Nephron progenitor cell (in vitro differentiated cells): Measurements from ENCODE around the gene PSMA7.

Experiments
- DNase-seq: peaks from one replicate; pipeline ENCODE4 v3.0.0; 2021
- H3K27ac Mint-ChIP-seq: 2 replicates; pipeline ENCODE4 v1.8.0; 2021; ENCODE audit warnings: mild to moderate bottlenecking, moderate library complexity, mixed read lengths
- H3K27me3 Mint-ChIP-seq: 2 replicates; pipeline ENCODE4 v1.8.0; 2021; ENCODE audit warnings: mild to moderate bottlenecking, low read depth, mixed read lengths; ENCODE audit not compliant: poor library complexity
- H3K36me3 Mint-ChIP-seq: 2 replicates; pipeline ENCODE4 v1.8.0; 2021; ENCODE audit warnings: low read depth, mixed read lengths
- H3K4me1 Mint-ChIP-seq: 2 replicates; pipeline ENCODE4 v1.8.0; 2021; ENCODE audit warnings: mixed read lengths
- H3K4me3 Mint-ChIP-seq: 2 replicates; pipeline ENCODE4 v1.8.0; 2021; ENCODE audit warnings: mild to moderate bottlenecking, moderate library complexity, mixed read lengths
- H3K9me3 Mint-ChIP-seq: 2 replicates; pipeline ENCODE4 v1.8.0; 2021; ENCODE audit warnings: mild to moderate bottlenecking, moderate library complexity, mixed read lengths
- CTCF ChIP-seq: fragments of 200-600 bp; sonication (generic); IDR thresholded peaks from 2 replicates; pipeline ENCODE4 v1.5.0; 2021; ENCODE audit warnings: antibody characterized with exemption

Gene PSMA7

GRCh38 chr20:62167474-62167873 is 24.3 kb upstream of the PSMA7 start:
- no peak overlapping the region for H3K4me3 Mint-ChIP-seq
- peaks cover 38% of the 10 kb centered on the region for H3K36me3 Mint-ChIP-seq

GRCh38 chr20:62165762-62166399 is 22.7 kb upstream of the PSMA7 start:
- TF ChIP-seq CTCF = no peak
- Mint-ChIP-seq H3K4me3 (no peak overlapping the region), H3K36me3 (peaks cover 39% of the 10 kb centered on the region), H3K27me3 (no peaks in the 10 kb centered on the region), H3K27ac (peak overlapping the region; percentile 91), H3K4me1 (no peaks in the 10 kb centered on the region), H3K9me3 (no peaks in the 10 kb centered on the region)
- DNase-seq = no peak

More at GRCh38 chr20:62167474-62167873, 24.3 kb upstream of the PSMA7 start:
- no peak for TF ChIP-seq CTCF
- H3K4me1 Mint-ChIP-seq = no peaks in the 10 kb centered on the region
- H3K27me3 Mint-ChIP-seq = no peaks in the 10 kb centered on the region
- H3K9me3 Mint-ChIP-seq = no peaks in the 10 kb centered on the region
- DNase-seq = no peak
- H3K27ac Mint-ChIP-seq = no peak overlapping the region

GRCh38 chr20:62164879-62165761 is 21.9 kb upstream of the PSMA7 start:
- no peaks in the 10 kb centered on the region for H3K27me3 Mint-ChIP-seq
- no peaks in the 10 kb centered on the region for H3K9me3 Mint-ChIP-seq
- DNase-seq = no peak
- peak overlapping the region; percentile 91 for H3K27ac Mint-ChIP-seq
- H3K36me3 Mint-ChIP-seq = peaks cover 44% of the 10 kb centered on the region
- H3K4me1 Mint-ChIP-seq = peaks cover 4% of the 10 kb centered on the region
- no peak overlapping the region for H3K4me3 Mint-ChIP-seq
- no peak for TF ChIP-seq CTCF

GRCh38 chr20:62163986-62164762 is 21.0 kb upstream of the PSMA7 start:
- H3K4me1 Mint-ChIP-seq = peaks cover 9% of the 10 kb centered on the region
- TF ChIP-seq CTCF = no peak
- no peaks in the 10 kb centered on the region for H3K27me3 Mint-ChIP-seq
- H3K9me3 Mint-ChIP-seq = no peaks in the 10 kb centered on the region
- no peak for DNase-seq
- peaks cover 39% of the 10 kb centered on the region for H3K36me3 Mint-ChIP-seq
- H3K4me3 Mint-ChIP-seq = no peak overlapping the region
- H3K27ac Mint-ChIP-seq = peak overlapping the region; percentile 57

- Mint-ChIP-seq H3K27ac (no peak overlapping the region), H3K36me3 (peaks cover 33% of the 10 kb centered on the region), H3K4me1 (peaks cover 9% of the 10 kb centered on the region), H3K9me3 (no peaks in the 10 kb centered on the region), H3K27me3 (no peaks in the 10 kb centered on the region), H3K4me3 (no peak overlapping the region)
- DNase-seq = no peak
- no peak for TF ChIP-seq CTCF
These were observed 20.3 kb upstream of the PSMA7 start for GRCh38 chr20:62163485-62163865.
